Fibroblast of lung (primary cell): ENCODE results near the gene PIM3. TPM values are rescaled to one million over a fixed set of nuclear protein-coding genes. Genes with fewer than 3 reads are reported as not detected.

Source experiments
- DNase-seq, 2 donors: peaks; one replicate each; pipeline versions ENCODE4 v3.0.0 to v3.0.0-alpha.2; 2010; ENCODE audit warnings: low read depth in 2 of 2
- H2AFZ ChIP-seq: 2 replicates; pipeline ENCODE4 v1.5.1; 2012; ENCODE audit warnings: low read length, control low read depth, inconsistent platforms
- H3K27ac ChIP-seq: 2 replicates; pipeline ENCODE4 v1.5.1; 2011; ENCODE audit warnings: low read length, control low read depth; ENCODE audit not compliant: insufficient read depth
- H3K27me3 ChIP-seq: 2 replicates; pipeline ENCODE4 v1.5.1; 2011; ENCODE audit warnings: mild to moderate bottlenecking, low read length; ENCODE audit not compliant: control insufficient read depth, insufficient read depth
- H3K36me3 ChIP-seq: 2 replicates; pipeline ENCODE4 v1.5.1; 2011; ENCODE audit warnings: low read length; ENCODE audit not compliant: control insufficient read depth, insufficient read depth
- H3K4me1 ChIP-seq: 2 replicates; pipeline ENCODE4 v1.5.1; 2011; ENCODE audit warnings: low read length; ENCODE audit not compliant: control insufficient read depth, insufficient read depth; ENCODE audit errors: extremely low read depth
- H3K4me2 ChIP-seq: 2 replicates; pipeline ENCODE4 v1.5.1; 2011; ENCODE audit warnings: low read length, control low read depth; ENCODE audit not compliant: insufficient read depth; ENCODE audit errors: extremely low read depth
- H3K4me3 ChIP-seq, 4 experiments: fragments of 200-600 bp in 1 of 4; sonication (generic) in 1 of 4; replicated peaks in 1 of 4; 2 replicates each; pipeline ENCODE4 v1.5.1; 2011 to 2016; ENCODE audit warnings: low read length in 4 of 4, low read depth in 3 of 4, mild to moderate bottlenecking in 3 of 4, control low read depth in 2 of 4, inconsistent platforms in 1 of 4, mixed read lengths in 1 of 4; ENCODE audit not compliant: insufficient read depth in 1 of 4; ENCODE audit errors: control extremely low read depth in 1 of 4
- H3K79me2 ChIP-seq: 2 replicates; pipeline ENCODE4 v1.5.1; 2012; ENCODE audit warnings: mild to moderate bottlenecking, low read length, inconsistent platforms; ENCODE audit not compliant: control insufficient read depth, insufficient read depth
- H3K9ac ChIP-seq: 2 replicates; pipeline ENCODE4 v1.5.1; 2011; ENCODE audit warnings: mild to moderate bottlenecking, low read length, control low read depth; ENCODE audit not compliant: insufficient read depth
- H3K9me3 ChIP-seq: 2 replicates; pipeline ENCODE4 v1.5.1; 2012; ENCODE audit warnings: low read depth, low read length; ENCODE audit not compliant: control insufficient read depth, insufficient read depth
- H4K20me1 ChIP-seq: 2 replicates; pipeline ENCODE4 v1.5.1; 2011; ENCODE audit warnings: low read length; ENCODE audit not compliant: control insufficient read depth, insufficient read depth; ENCODE audit errors: extremely low read depth
- EZH2 ChIP-seq: IDR thresholded peaks from 2 replicates; pipeline ENCODE4 v1.5.1; 2012; ENCODE audit warnings: low read length, control low read depth, mild to moderate bottlenecking; ENCODE audit errors: missing control alignments
- polyA plus RNA-seq, 2 donors: library from polyadenylated mRNA; depleted of rRNA in 1 of 2; stranded (reverse) in 1 of 2; unstranded in 1 of 2; fragments of >200 nt; gene quantifications; 2 replicates each; pipeline ENCODE4 v1.2.1, GENCODE V29; 2011 to 2012; ENCODE audit warnings: missing spikeins in 1 of 2
- total RNA-seq: library from RNA; depleted of rRNA; stranded (reverse); fragments of >200 nt; gene quantifications from 2 replicates; pipeline ENCODE4 v1.2.1, GENCODE V29; 2014
- TF ChIP-seq, protein P1 (sequence below), 2 donors: IDR thresholded peaks in 1 of 2; conservative IDR thresholded peaks in 1 of 2; 1 replicate in 1 of 2; 2 replicates in 1 of 2; pipeline ENCODE4 v1.5.1; 2011 to 2012; ENCODE audit warnings: low read length in 2 of 2, control low read depth in 1 of 2, inconsistent platforms in 1 of 2, low read depth in 1 of 2, mild to moderate bottlenecking in 1 of 2

Gene PIM3
- total and polyA plus RNA-seq, 2 donors (not counting 1 experiment from before 2014, with no cell fraction given), result 6.8 to 47.7 TPM

DNA sequence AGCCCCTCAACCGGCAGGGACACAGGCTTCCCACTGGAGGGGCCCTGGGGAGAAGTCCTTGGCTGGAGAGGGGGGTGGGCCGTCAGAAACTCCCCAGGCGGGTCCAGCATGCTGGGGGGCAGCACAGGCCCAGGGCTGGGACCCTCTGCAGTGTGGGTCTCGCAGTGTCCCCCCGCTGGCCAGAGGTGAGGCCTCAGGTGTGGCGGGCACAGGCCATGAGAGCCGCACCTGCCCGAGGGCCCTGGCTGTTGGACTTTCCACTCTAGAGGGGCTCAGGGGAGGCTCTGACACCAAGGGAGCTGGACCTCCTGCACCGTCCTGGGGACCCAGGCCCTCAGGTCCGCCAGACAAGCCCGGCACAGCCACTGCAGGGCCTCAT is 10.7 kb upstream of the PIM3 start:
- Histone ChIP-seq H3K36me3 (no peaks in the 10 kb centered on the region), H3K4me1 (peaks cover 14% of the 10 kb centered on the region), H3K4me2 (no peak overlapping the region), H3K4me3 (no peak overlapping the region), H4K20me1 (no peaks in the 10 kb centered on the region), H3K79me2 (no peaks in the 10 kb centered on the region), H3K27me3 (no peaks in the 10 kb centered on the region), H3K9me3 (no peaks in the 10 kb centered on the region), H2AFZ (no peak overlapping the region), H3K27ac (no peak overlapping the region), H3K9ac (no peak overlapping the region)
- no peak for TF ChIP-seq EZH2
- DNase-seq, result no peak

DNA sequence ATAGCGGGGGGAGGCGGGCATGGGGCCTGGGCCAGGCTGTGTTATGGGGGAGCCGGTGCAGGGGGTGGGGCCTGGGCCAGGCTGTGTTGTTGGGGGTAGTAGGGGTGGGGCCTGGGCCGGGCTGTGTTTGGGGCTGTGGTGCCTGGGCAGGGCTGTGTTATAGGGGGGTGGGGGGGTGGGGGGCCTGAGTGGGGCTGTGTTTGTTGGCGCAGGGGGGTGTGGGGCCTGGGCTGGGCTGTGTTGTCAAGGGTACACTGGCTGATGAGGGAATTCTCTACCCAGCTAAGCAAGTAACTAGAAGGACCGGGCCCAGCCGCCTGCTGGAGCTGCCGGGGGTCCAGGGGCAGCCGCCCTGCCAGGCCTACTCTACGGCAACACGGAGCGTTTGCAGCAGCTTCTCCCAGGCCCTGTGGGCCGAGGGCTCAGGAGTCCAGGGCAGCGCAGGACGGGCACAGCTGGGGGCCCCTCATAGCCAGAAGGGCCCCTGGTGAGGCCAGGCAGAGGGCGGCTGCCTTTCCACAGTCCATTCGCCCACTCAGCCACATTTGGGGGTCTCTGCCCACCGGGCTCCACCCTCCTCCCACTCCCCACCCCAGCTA is 10.1 kb upstream of the PIM3 start:
- Histone ChIP-seq H3K9me3 (no peaks in the 10 kb centered on the region), H3K36me3 (no peaks in the 10 kb centered on the region), H3K79me2 (no peaks in the 10 kb centered on the region), H3K4me3 (no peak overlapping the region), H3K4me2 (no peak overlapping the region), H2AFZ (no peak overlapping the region), H3K4me1 (peaks cover 14% of the 10 kb centered on the region), H3K27ac (no peak overlapping the region), H3K9ac (no peak overlapping the region), H4K20me1 (no peaks in the 10 kb centered on the region), H3K27me3 (no peaks in the 10 kb centered on the region)
- no peak for TF ChIP-seq EZH2
- TF ChIP-seq, protein P1, sequence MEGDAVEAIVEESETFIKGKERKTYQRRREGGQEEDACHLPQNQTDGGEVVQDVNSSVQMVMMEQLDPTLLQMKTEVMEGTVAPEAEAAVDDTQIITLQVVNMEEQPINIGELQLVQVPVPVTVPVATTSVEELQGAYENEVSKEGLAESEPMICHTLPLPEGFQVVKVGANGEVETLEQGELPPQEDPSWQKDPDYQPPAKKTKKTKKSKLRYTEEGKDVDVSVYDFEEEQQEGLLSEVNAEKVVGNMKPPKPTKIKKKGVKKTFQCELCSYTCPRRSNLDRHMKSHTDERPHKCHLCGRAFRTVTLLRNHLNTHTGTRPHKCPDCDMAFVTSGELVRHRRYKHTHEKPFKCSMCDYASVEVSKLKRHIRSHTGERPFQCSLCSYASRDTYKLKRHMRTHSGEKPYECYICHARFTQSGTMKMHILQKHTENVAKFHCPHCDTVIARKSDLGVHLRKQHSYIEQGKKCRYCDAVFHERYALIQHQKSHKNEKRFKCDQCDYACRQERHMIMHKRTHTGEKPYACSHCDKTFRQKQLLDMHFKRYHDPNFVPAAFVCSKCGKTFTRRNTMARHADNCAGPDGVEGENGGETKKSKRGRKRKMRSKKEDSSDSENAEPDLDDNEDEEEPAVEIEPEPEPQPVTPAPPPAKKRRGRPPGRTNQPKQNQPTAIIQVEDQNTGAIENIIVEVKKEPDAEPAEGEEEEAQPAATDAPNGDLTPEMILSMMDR (conservative IDR thresholded peaks at IDR 0.05 in 1 of 2, IDR thresholded peaks at IDR 0.05 in 1 of 2; ENCODE audit: low read depth in 1 of 2, low read length in 2 of 2), result no peak
- no peak for DNase-seq

DNA sequence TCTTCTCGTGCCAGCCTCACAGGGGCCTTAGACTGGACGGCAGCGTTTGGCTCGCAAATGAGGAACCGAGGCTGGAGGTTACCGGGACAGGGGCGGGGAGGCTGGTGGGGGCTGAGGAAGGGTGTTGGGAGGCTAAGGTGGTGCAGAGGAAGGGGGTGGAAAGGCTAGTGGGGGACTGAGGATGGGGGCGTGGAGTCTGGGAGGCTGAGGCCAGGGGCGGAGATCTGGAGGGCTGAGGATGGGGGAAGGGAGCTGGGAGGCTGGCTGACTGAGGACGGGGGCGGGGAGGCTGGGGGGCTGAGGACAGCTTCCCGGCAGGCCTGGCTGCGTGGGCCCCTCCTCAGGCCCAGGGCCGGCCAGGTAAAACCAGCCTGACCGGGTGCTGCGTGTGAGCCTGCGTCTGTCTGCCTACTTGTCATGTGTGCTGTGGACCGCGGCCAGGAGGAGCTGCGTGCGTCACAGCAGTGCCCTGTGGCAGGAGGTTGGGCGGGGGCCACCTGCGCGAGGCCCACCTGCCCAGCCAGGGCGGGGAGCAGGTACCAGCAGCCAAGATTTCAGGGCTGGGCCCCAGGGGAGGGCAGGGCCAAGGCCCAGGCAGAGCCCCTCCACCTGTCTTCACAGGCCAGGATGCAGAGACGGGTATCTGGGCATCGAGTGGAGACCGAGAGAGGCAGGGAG is 9.4 kb upstream of the PIM3 start:
- no peaks in the 10 kb centered on the region for H3K27me3 ChIP-seq
- H3K9ac ChIP-seq, result no peak overlapping the region
- no peaks in the 10 kb centered on the region for H3K9me3 ChIP-seq
- no peak for DNase-seq
- H3K79me2 ChIP-seq, result no peaks in the 10 kb centered on the region
- no peak overlapping the region for H3K4me3 ChIP-seq
- H4K20me1 ChIP-seq, result no peaks in the 10 kb centered on the region
- H2AFZ ChIP-seq, result no peak overlapping the region
- peaks cover 14% of the 10 kb centered on the region for H3K4me1 ChIP-seq
- H3K27ac ChIP-seq, result no peak overlapping the region
- H3K36me3 ChIP-seq, result no peaks in the 10 kb centered on the region
- TF ChIP-seq, protein P1 (conservative IDR thresholded peaks at IDR 0.05 in 1 of 2, IDR thresholded peaks at IDR 0.05 in 1 of 2; ENCODE audit: low read depth in 1 of 2, low read length in 2 of 2), result no peak
- no peak for TF ChIP-seq EZH2
- no peak overlapping the region for H3K4me2 ChIP-seq
